Right lobe of liver (tissue), 4 donors: ENCODE data around the gene SZRD1.

Experiments used
- POLR2A ChIP-seq: fragments of 450-650 bp; IDR thresholded peaks from one replicate; pipeline ENCODE4 v1.6.1; 2017; ENCODE audit warnings: antibody characterized with exemption, mild to moderate bottlenecking
- TF ChIP-seq, protein P1 (sequence below), 4 donors: fragments of 200-600 bp in 3 of 4; fragments of 450-650 bp in 1 of 4; IDR thresholded peaks; one replicate each; pipeline versions ENCODE4 v1.5.1 to v1.8.0; 2016 to 2022; ENCODE audit warnings: antibody characterized with exemption in 4 of 4, mild to moderate bottlenecking in 2 of 4
- donor health status: DM: no; HTN: no; CAD: no.
- donor health status: DM: no; HTN: no; CAD: no.
- donor health status: DM: no; HTN: yes; CAD: no.

GRCh38 chr1:16354619-16355018 lies 12.4 kb upstream of the SZRD1 start:
- TF ChIP-seq, protein P1, sequence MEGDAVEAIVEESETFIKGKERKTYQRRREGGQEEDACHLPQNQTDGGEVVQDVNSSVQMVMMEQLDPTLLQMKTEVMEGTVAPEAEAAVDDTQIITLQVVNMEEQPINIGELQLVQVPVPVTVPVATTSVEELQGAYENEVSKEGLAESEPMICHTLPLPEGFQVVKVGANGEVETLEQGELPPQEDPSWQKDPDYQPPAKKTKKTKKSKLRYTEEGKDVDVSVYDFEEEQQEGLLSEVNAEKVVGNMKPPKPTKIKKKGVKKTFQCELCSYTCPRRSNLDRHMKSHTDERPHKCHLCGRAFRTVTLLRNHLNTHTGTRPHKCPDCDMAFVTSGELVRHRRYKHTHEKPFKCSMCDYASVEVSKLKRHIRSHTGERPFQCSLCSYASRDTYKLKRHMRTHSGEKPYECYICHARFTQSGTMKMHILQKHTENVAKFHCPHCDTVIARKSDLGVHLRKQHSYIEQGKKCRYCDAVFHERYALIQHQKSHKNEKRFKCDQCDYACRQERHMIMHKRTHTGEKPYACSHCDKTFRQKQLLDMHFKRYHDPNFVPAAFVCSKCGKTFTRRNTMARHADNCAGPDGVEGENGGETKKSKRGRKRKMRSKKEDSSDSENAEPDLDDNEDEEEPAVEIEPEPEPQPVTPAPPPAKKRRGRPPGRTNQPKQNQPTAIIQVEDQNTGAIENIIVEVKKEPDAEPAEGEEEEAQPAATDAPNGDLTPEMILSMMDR (IDR thresholded peaks at IDR 0.05), result no peak
- TF ChIP-seq POLR2A, result no peak
